K562 (cell line): ENCODE measurements around the gene TMEM129. TPM values are rescaled to one million over a fixed set of nuclear protein-coding genes. Genes with fewer than 3 reads are reported as not detected.

Experiments used
- BMI1 ChIP-seq: fragments of 150-350 bp; IDR thresholded peaks from 2 replicates; pipeline ENCODE4 v1.6.1; 2014; ENCODE audit warnings: low read length
- CTCF ChIP-seq, 3 experiments: IDR thresholded peaks in 2 of 3; conservative IDR thresholded peaks in 1 of 3; 2 replicates each; pipeline ENCODE4 v1.5.1; 2011 to 2012; ENCODE audit warnings: low read length in 3 of 3, mild to moderate bottlenecking in 3 of 3, control low read depth in 2 of 3, improper control_type of control experiment in 1 of 3, inconsistent platforms in 1 of 3, low read depth in 1 of 3, mixed read lengths in 1 of 3, moderate library complexity in 1 of 3; ENCODE audit not compliant: insufficient read depth in 2 of 3
- FOXK1 ChIP-seq: sonication (generic); formaldehyde crosslinking; IDR thresholded peaks from 2 replicates; pipeline ENCODE4 v1.8.0; 2022; ENCODE audit warnings: missing genetic modification reagents, mild to moderate bottlenecking, borderline replicate concordance
- GABPB1 ChIP-seq: sonication (generic); formaldehyde crosslinking; IDR thresholded peaks from 2 replicates; pipeline ENCODE4 v1.8.0; 2022; ENCODE audit warnings: mild to moderate bottlenecking, missing genetic modification reagents
- GTF2F1 ChIP-seq: IDR thresholded peaks from 2 replicates; pipeline ENCODE4 v1.6.1; 2011; ENCODE audit warnings: low read depth, low read length, improper control_type of control experiment
- HDAC8 ChIP-seq: fragments of 450-650 bp; IDR thresholded peaks from 2 replicates; pipeline ENCODE4 v1.6.1; 2016; ENCODE audit warnings: mild to moderate bottlenecking, missing genetic modification characterization, moderate library complexity, missing compliant biosample characterization
- LARP7 ChIP-seq: fragments of 450-650 bp; IDR thresholded peaks from 2 replicates; pipeline ENCODE4 v1.6.1; 2016
- MEIS2 ChIP-seq: fragments of 450-650 bp; IDR thresholded peaks from 2 replicates; pipeline ENCODE4 v1.6.1; 2014; ENCODE audit warnings: mild to moderate bottlenecking; ENCODE audit not compliant: partially characterized antibody
- NFE2 ChIP-seq: IDR thresholded peaks from 2 replicates; pipeline ENCODE4 v1.6.1; 2014; ENCODE audit warnings: antibody characterized with exemption, low read depth
- PYGO2 ChIP-seq: fragments of 450-650 bp; IDR thresholded peaks from 2 replicates; pipeline ENCODE4 v1.6.1; 2016; ENCODE audit warnings: mild to moderate bottlenecking, missing genetic modification characterization, moderate library complexity, missing compliant biosample characterization
- RUNX1 ChIP-seq: sonication (generic); IDR thresholded peaks from 2 replicates; pipeline ENCODE4 v1.6.1; 2016; ENCODE audit warnings: antibody characterized with exemption, low read depth
- SAFB ChIP-seq: fragments of 200-400 bp; formaldehyde crosslinking; IDR thresholded peaks from 2 replicates; pipeline ENCODE4 v1.6.1; 2017; ENCODE audit warnings: low read depth, low read length, borderline replicate concordance
- SAFB2 ChIP-seq: fragments of 200-400 bp; formaldehyde crosslinking; IDR thresholded peaks from 2 replicates; pipeline ENCODE4 v1.6.1; 2018; ENCODE audit warnings: borderline replicate concordance, low read length, low read depth, moderate library complexity; ENCODE audit not compliant: severe bottlenecking
- SRSF1 ChIP-seq: fragments of 200-400 bp; formaldehyde crosslinking; IDR thresholded peaks from 2 replicates; pipeline ENCODE4 v1.6.1; 2017; ENCODE audit warnings: mild to moderate bottlenecking, low read depth, low read length, moderate library complexity
- TEAD2 ChIP-seq: fragments of 450-650 bp; IDR thresholded peaks from 2 replicates; pipeline ENCODE4 v1.6.1; 2016; ENCODE audit warnings: missing genetic modification characterization, control low read depth, missing compliant biosample characterization
- TFAP4 ChIP-seq: sonication (generic); formaldehyde crosslinking; IDR thresholded peaks from 2 replicates; pipeline ENCODE4 v1.8.0; 2022; ENCODE audit warnings: missing genetic modification reagents, mild to moderate bottlenecking, moderate library complexity, borderline replicate concordance
- TSC22D4 ChIP-seq: fragments of 450-650 bp; IDR thresholded peaks from 2 replicates; pipeline ENCODE4 v1.6.1; 2016; ENCODE audit warnings: missing genetic modification characterization, missing biosample characterization, control low read depth
- XRCC4 ChIP-seq: IDR thresholded peaks from one replicate; pipeline ENCODE4 v1.6.1; 2011; ENCODE audit not compliant: insufficient read depth, insufficient read length; ENCODE audit errors: extremely low read depth
- YBX1 ChIP-seq: fragments of 450-650 bp; IDR thresholded peaks from 2 replicates; pipeline ENCODE4 v1.7.1; 2016; ENCODE audit warnings: mild to moderate bottlenecking
- ZBTB33 ChIP-seq: sonication (generic); formaldehyde crosslinking; IDR thresholded peaks from 2 replicates; pipeline ENCODE4 v1.8.1; 2023; ENCODE audit warnings: mild to moderate bottlenecking, missing genetic modification reagents
- ZNF146 ChIP-seq: IDR thresholded peaks from one replicate; pipeline ENCODE4 v1.6.1; 2018; ENCODE audit warnings: missing compliant biosample characterization; ENCODE audit not compliant: unreplicated experiment
- ZNF282 ChIP-seq: sonication (generic); formaldehyde crosslinking; IDR thresholded peaks from 2 replicates; pipeline ENCODE4 v1.8.1; 2023; ENCODE audit warnings: missing genetic modification reagents
- ZNF551 ChIP-seq: fragments of 250-450 bp; sonication (Bioruptor Pico); IDR thresholded peaks from 2 replicates; pipeline ENCODE4 v1.5.0; 2021; ENCODE audit warnings: mild to moderate bottlenecking, moderate library complexity
- ZNF644 ChIP-seq: fragments of 200-800 bp; sonication (Bioruptor generic); IDR thresholded peaks from 2 replicates; pipeline ENCODE4 v1.6.1; 2016; ENCODE audit warnings: low read depth, missing genetic modification characterization, missing compliant biosample characterization
- ZNF717 ChIP-seq: fragments of 250-450 bp; sonication (Bioruptor Pico); IDR thresholded peaks from 2 replicates; pipeline ENCODE4 v1.5.0; 2021
- ZNF764 ChIP-seq: fragments of 250-450 bp; sonication (Bioruptor Pico); IDR thresholded peaks from 2 replicates; pipeline ENCODE4 v1.4.0; 2020; ENCODE audit warnings: low read depth, mild to moderate bottlenecking, moderate library complexity
- polyA plus RNA-seq, 8 experiments: library from polyadenylated mRNA; depleted of rRNA in 4 of 8; stranded (reverse) in 5 of 8; unstranded in 3 of 8; fragments of >200 nt; fragmentation: Nextera tagmentation in 2 of 8; fragmentation: Illumina TruSeq in 1 of 8; extraction: Ambion mirVana in 2 of 8; extraction: Trizol in 1 of 8; gene quantifications; 2 replicates each; pipeline versions ENCODE4 v1.2.1 to v1.2.3, GENCODE V29; 2011 to 2014; ENCODE audit warnings: inconsistent platforms in 1 of 8, missing spikeins in 1 of 8
- total RNA-seq, 7 experiments: library from RNA; depleted of rRNA in 6 of 7; stranded (reverse); fragments of >200 nt in 6 of 7; fragmentation: Illumina TruSeq in 2 of 7; extraction: Trizol in 2 of 7; gene quantifications; 2 replicates each; pipeline versions ENCODE4 v1.2.1 to v1.2.3, GENCODE V29; 2011 to 2021; ENCODE audit warnings: low replicate concordance in 1 of 7

TMEM129 gene
- total and polyA plus RNA-seq, 9 of the 15 experiments (the other 6 are each of a cell fraction or from before 2014, with no cell fraction given), result 0.34 to 47.2 (median 18.8) TPM

- TF ChIP-seq ZNF146 (CRISPR knock-in tag) (no peak), XRCC4 (no peak), ZNF764 (CRISPR knock-in tag) (no peak), ZNF717 (CRISPR knock-in tag) (no peak), NFE2 (no peak), ZBTB33 (no peak), ZNF551 (CRISPR knock-in tag) (no peak), TEAD2 (tag) (no peak), LARP7 (no peak), ZNF282 (CRISPR knock-in tag) (no peak), YBX1 (no peak), PYGO2 (tag) (no peak), BMI1 (no peak), SRSF1 (no peak), CTCF (IDR thresholded peaks at IDR 0.05 in 2 of 3, conservative IDR thresholded peaks at IDR 0.05 in 1 of 3; ENCODE audit: insufficient read depth in 2 of 3, low read depth in 1 of 3, low read length in 3 of 3) (no peak), ZNF644 (tag) (no peak), TFAP4 (CRISPR knock-in tag) (0 out of 2 replicates have a peak, but pooled peaks have one; percentile 2), MEIS2 (peak; percentile 41), GABPB1 (CRISPR knock-in tag) (0 out of 2 replicates have a peak, but pooled peaks have one; percentile 39), SAFB (no peak), FOXK1 (CRISPR knock-in tag) (no peak), RUNX1 (no peak), SAFB2 (no peak), GTF2F1 (no peak), HDAC8 (no peak), TSC22D4 (tag) (no peak)
Observed at GRCh38 chr4:1763070-1763549, 42.0 kb upstream of the TMEM129 start (continued).
